Naive thymus-derived CD4-positive, alpha-beta T cell (primary cell): ENCODE data around the gene RAB42. TPM values are rescaled to one million over a fixed set of nuclear protein-coding genes. Genes with fewer than 3 reads are reported as not detected.
"Not testable (repeated sequence)": the region's sequence is repeated elsewhere in the genome, so short reads cannot be mapped to it uniquely, and the experiment has no call there.

Source experiments
- ATAC-seq: fragments of 150-1000 bp; cut with Tn5 transposase; 2 replicates; pipeline ENCODE4 v1.10.0; 2021; ENCODE audit warnings: mild to moderate bottlenecking, moderate library complexity
- CTCF ChIA-PET: fragments of 350-600 bp; sonication (Branson Sonifier 250); formaldehyde crosslinking; loops from one replicate; lab custom pipeline; 2021; ENCODE audit warnings: antibody characterized with exemption; lab: Charles Lee
- POLR2A ChIA-PET: fragments of 350-600 bp; sonication (Branson Sonifier 250); formaldehyde crosslinking; loops from one replicate; lab custom pipeline; 2021; ENCODE audit warnings: antibody characterized with exemption, inconsistent platforms; lab: Charles Lee
- DNase-seq, 9 donors: peaks; one replicate each; pipeline versions ENCODE4 v3.0.0 to v3.0.0-alpha.2; 2020 to 2022; ENCODE audit warnings: mixed read lengths in 1 of 9
- H3K27ac ChIP-seq: one replicate; pipeline ENCODE4 v1.7.0; 2013; ENCODE audit warnings: mild to moderate bottlenecking, low read depth, low read length, moderate library complexity
- H3K27me3 ChIP-seq, 2 donors: one replicate each; pipeline ENCODE4 v1.7.0; 2013; ENCODE audit warnings: low read length in 2 of 2, mild to moderate bottlenecking in 2 of 2, moderate library complexity in 2 of 2; ENCODE audit not compliant: control insufficient read depth in 2 of 2, insufficient read depth in 2 of 2
- H3K36me3 ChIP-seq, 3 experiments: 1 replicate in 2 of 3; 2 replicates in 1 of 3; pipeline ENCODE4 v1.7.0; 2013; ENCODE audit warnings: low read length in 3 of 3, mild to moderate bottlenecking in 3 of 3, moderate library complexity in 1 of 3; ENCODE audit not compliant: insufficient read depth in 3 of 3, control insufficient read depth in 2 of 3
- H3K4me1 ChIP-seq, 2 donors: one replicate each; pipeline ENCODE4 v1.7.0; 2013; ENCODE audit warnings: low read length in 2 of 2, mild to moderate bottlenecking in 2 of 2, moderate library complexity in 1 of 2; ENCODE audit not compliant: control insufficient read depth in 2 of 2, insufficient read depth in 2 of 2
- H3K4me3 ChIP-seq: 2 replicates; pipeline ENCODE4 v1.7.0; 2013; ENCODE audit warnings: mild to moderate bottlenecking, low read length
- H3K9me3 ChIP-seq, 3 experiments: 1 replicate in 2 of 3; 2 replicates in 1 of 3; pipeline ENCODE4 v1.7.0; 2013; ENCODE audit warnings: low read length in 3 of 3; ENCODE audit not compliant: control insufficient read depth in 2 of 3
- H3K27ac Mint-ChIP-seq, 9 donors: one replicate each; pipeline ENCODE4 v1.8.0; 2020 to 2022; ENCODE audit warnings: mixed read lengths in 9 of 9, mild to moderate bottlenecking in 8 of 9, moderate library complexity in 5 of 9, inconsistent platforms in 2 of 9
- H3K27me3 Mint-ChIP-seq, 5 donors: one replicate each; pipeline ENCODE4 v1.8.0; 2021 to 2022; ENCODE audit warnings: mixed read lengths in 5 of 5, mild to moderate bottlenecking in 1 of 5
- H3K36me3 Mint-ChIP-seq, 5 donors: one replicate each; pipeline ENCODE4 v1.8.0; 2020 to 2022; ENCODE audit warnings: mixed read lengths in 5 of 5, mild to moderate bottlenecking in 3 of 5, inconsistent platforms in 1 of 5
- H3K4me1 Mint-ChIP-seq, 7 donors: one replicate each; pipeline ENCODE4 v1.8.0; 2020 to 2022; ENCODE audit warnings: mixed read lengths in 7 of 7, mild to moderate bottlenecking in 3 of 7, inconsistent platforms in 1 of 7
- H3K4me3 Mint-ChIP-seq, 10 donors: one replicate each; pipeline ENCODE4 v1.8.0; 2020 to 2022; ENCODE audit warnings: mild to moderate bottlenecking in 10 of 10, mixed read lengths in 10 of 10, moderate library complexity in 6 of 10, inconsistent platforms in 2 of 10
- H3K9me3 Mint-ChIP-seq, 11 donors: one replicate each; pipeline ENCODE4 v1.8.0; 2020 to 2022; ENCODE audit warnings: mixed read lengths in 11 of 11, mild to moderate bottlenecking in 4 of 11, inconsistent platforms in 1 of 11, moderate library complexity in 1 of 11
- intact Hi-C, 2 donors: fragments of 100-400 bp; cut with micrococcal nuclease; formaldehyde crosslinking; loops; one replicate each; pipeline ENCODE4 v1.15.1; 2023
- polyA plus RNA-seq, 2 donors: library from polyadenylated mRNA; unstranded; fragments of 300-500 nt; fragmentation: Illumina TruSeq; gene quantifications; one replicate each; pipeline ENCODE4 v1.2.3, GENCODE V29; 2021
- total RNA-seq, 6 experiments: library from RNA in 5 of 6; stranded (reverse) in 5 of 6; gene quantifications; 1 replicate in 5 of 6; 2 replicates in 1 of 6; pipeline ENCODE4 v1.2.3 and lab custom pipeline; 2021 to 2026

RAB42 gene
- total and polyA plus RNA-seq, 7 experiments from 2014 or later, result 1.1 to 1.2 TPM; not detected in 5

- intact Hi-C loops, H3K27me3 ChIP-seq, POLR2A ChIA-PET, CTCF ChIA-PET, H3K27ac ChIP-seq, DNase-seq, H3K9me3 Mint-ChIP-seq, H3K4me3 ChIP-seq, H3K4me1 Mint-ChIP-seq, ATAC-seq, H3K9me3 ChIP-seq, H3K4me1 ChIP-seq, H3K4me3 Mint-ChIP-seq, H3K27me3 Mint-ChIP-seq, H3K27ac Mint-ChIP-seq: not testable (repeated sequence)
- H3K36me3 ChIP-seq, result peaks cover 0 to 59% (median 9%) of the 10 kb centered on the region in 3 experiments
- H3K36me3 Mint-ChIP-seq, result peaks cover 0 to 36% (median 15%) of the 10 kb centered on the region in 5 donors
These were observed 19.2 kb upstream of the RAB42 start for GRCh38 chr1:28572891-28573290.

- H3K4me1 Mint-ChIP-seq, result peaks cover 2 to 13% (median 8%) of the 10 kb centered on the region in 7 donors
- no peak for DNase-seq
- H3K36me3 ChIP-seq, result peaks cover 0 to 59% (median 15%) of the 10 kb centered on the region in 3 experiments
- H3K36me3 Mint-ChIP-seq, result peaks cover 0 to 36% (median 15%) of the 10 kb centered on the region in 5 donors
- intact Hi-C loops, result no loop called here
- POLR2A ChIA-PET, result no interaction called here
- no peaks in the 10 kb centered on the region for H3K9me3 ChIP-seq
- no peaks in the 10 kb centered on the region for H3K27me3 Mint-ChIP-seq
- no peak overlapping the region for H3K4me3 ChIP-seq
- no peak overlapping the region for H3K4me3 Mint-ChIP-seq
- no peaks in the 10 kb centered on the region for H3K4me1 ChIP-seq
- no peak overlapping the region for H3K27ac ChIP-seq
- CTCF ChIA-PET, result no interaction called here
- H3K27ac Mint-ChIP-seq, result no peak overlapping the region
- no peaks in the 10 kb centered on the region for H3K9me3 Mint-ChIP-seq
- no peaks in the 10 kb centered on the region for H3K27me3 ChIP-seq
- no peak for ATAC-seq
These were observed 18.5 kb upstream of the RAB42 start for GRCh38 chr1:28573564-28573963.

- intact Hi-C loops, result no loop called here
- ChIA-PET CTCF (interaction anchor here (0.5 kb wide), 1 partner anchor 12 kb away, joined by 3 read pairs; no protein-coding TSS in a partner anchor), POLR2A (interaction anchor here (0.7 to 7.3 kb wide), 5 partner anchors 25 to 71 kb away, joined by 3 to 106 read pairs (median 5); partner anchors contain the start of genes RCC1 and RNU11)
- no peak for ATAC-seq
- DNase-seq, result no peak
- Mint-ChIP-seq H3K27me3 (no peaks in the 10 kb centered on the region), H3K4me1 (peaks cover 18 to 39% (median 29%) of the 10 kb centered on the region in 7 donors), H3K27ac (peak overlapping the region in 4 of 9 donors; percentile 8 to 62 (median 47)), H3K4me3 (no peak overlapping the region), H3K9me3 (peaks cover 0 to 4% (median 0%) of the 10 kb centered on the region in 11 donors), H3K36me3 (peaks cover 0 to 38% (median 27%) of the 10 kb centered on the region in 5 donors)
- no peak overlapping the region for H3K4me3 ChIP-seq
- peaks cover 11 to 55% (median 26%) of the 10 kb centered on the region in 3 experiments for H3K36me3 ChIP-seq
- no peaks in the 10 kb centered on the region for H3K9me3 ChIP-seq
- no peak overlapping the region for H3K27ac ChIP-seq
- H3K4me1 ChIP-seq, result peaks cover 19 to 20% of the 10 kb centered on the region in 2 donors
- no peaks in the 10 kb centered on the region for H3K27me3 ChIP-seq
These were observed 14.9 kb upstream of the RAB42 start for GRCh38 chr1:28577052-28577678.

- peak overlapping the region in 6 of 9 donors; percentile 11 to 73 (median 42) for H3K27ac Mint-ChIP-seq
- intact Hi-C loops, result no loop called here
- peak overlapping the region in 2 of 10 donors; percentile 16 to 39 for H3K4me3 Mint-ChIP-seq
- H3K4me3 ChIP-seq, result no peak overlapping the region
- H3K9me3 ChIP-seq, result no peaks in the 10 kb centered on the region
- ATAC-seq (no peak), DNase-seq (no peak)
- H3K27me3 ChIP-seq, result no peaks in the 10 kb centered on the region
- POLR2A ChIA-PET, result interaction anchor here (0.7 to 7.3 kb wide), 6 partner anchors 19 to 70 kb away, joined by 3 to 109 read pairs (median 20); partner anchors contain the start of genes RCC1, RNU11 and TRNAU1AP
- H3K36me3 Mint-ChIP-seq, result peaks cover 0 to 38% (median 27%) of the 10 kb centered on the region in 5 donors
- H3K4me1 ChIP-seq, result peaks cover 20 to 23% of the 10 kb centered on the region in 2 donors
- CTCF ChIA-PET, result no interaction called here
- H3K4me1 Mint-ChIP-seq, result peaks cover 20 to 44% (median 34%) of the 10 kb centered on the region in 7 donors
- H3K27ac ChIP-seq, result no peak overlapping the region
- H3K9me3 Mint-ChIP-seq, result peaks cover 0 to 4% (median 0%) of the 10 kb centered on the region in 11 donors
- no peaks in the 10 kb centered on the region for H3K27me3 Mint-ChIP-seq
- H3K36me3 ChIP-seq, result peaks cover 11 to 54% (median 26%) of the 10 kb centered on the region in 3 experiments
These were observed 14.1 kb upstream of the RAB42 start for GRCh38 chr1:28577738-28578536.

GRCh38 chr1:28578696-28579218, 13.3 kb upstream of the RAB42 start:
- Histone ChIP-seq H3K27me3 (no peaks in the 10 kb centered on the region), H3K4me3 (no peak overlapping the region), H3K9me3 (no peaks in the 10 kb centered on the region), H3K27ac (no peak overlapping the region), H3K4me1 (peaks cover 20 to 23% of the 10 kb centered on the region in 2 donors), H3K36me3 (peaks cover 11 to 51% (median 26%) of the 10 kb centered on the region in 3 experiments)
- peaks cover 0 to 38% (median 27%) of the 10 kb centered on the region in 5 donors for H3K36me3 Mint-ChIP-seq
- ATAC-seq (no peak), DNase-seq (no peak)
- CTCF ChIA-PET, result no interaction called here
- H3K9me3 Mint-ChIP-seq, result peaks cover 0 to 4% (median 0%) of the 10 kb centered on the region in 11 donors
- POLR2A ChIA-PET, result interaction anchor here (0.5 to 7.3 kb wide), 10 partner anchors 8 to 157 kb away, joined by 3 to 109 read pairs (median 12); partner anchors contain the start of genes GMEB1, RCC1, RNU11 and TAF12
- no peaks in the 10 kb centered on the region for H3K27me3 Mint-ChIP-seq
- intact Hi-C loops, result no loop called here
- H3K4me3 Mint-ChIP-seq, result peak overlapping the region in 6 of 10 donors; percentile 15 to 94 (median 31)
- peak overlapping the region in 5 of 9 donors; percentile 46 to 73 (median 56) for H3K27ac Mint-ChIP-seq
- peaks cover 22 to 48% (median 37%) of the 10 kb centered on the region in 7 donors for H3K4me1 Mint-ChIP-seq

GRCh38 chr1:28579401-28579800, 12.7 kb upstream of the RAB42 start:
- Histone ChIP-seq H3K9me3 (no peaks in the 10 kb centered on the region), H3K36me3 (peaks cover 11 to 48% (median 26%) of the 10 kb centered on the region in 3 experiments), H3K4me1 (peaks cover 20 to 23% of the 10 kb centered on the region in 2 donors), H3K27me3 (no peaks in the 10 kb centered on the region), H3K4me3 (no peak overlapping the region), H3K27ac (peak overlapping the region; percentile 84)
- peaks cover 0 to 38% (median 27%) of the 10 kb centered on the region in 5 donors for H3K36me3 Mint-ChIP-seq
- no peaks in the 10 kb centered on the region for H3K27me3 Mint-ChIP-seq
- peak overlapping the region; percentile 94 to 99 (median 97) for H3K4me3 Mint-ChIP-seq
- intact Hi-C loops, result no loop called here
- POLR2A ChIA-PET, result interaction anchor here (0.5 to 7.3 kb wide), 16 partner anchors 9 to 1378 kb away, joined by 3 to 109 read pairs (median 4); partner anchors contain the start of genes GMEB1, MED18, RCC1 and RNU11
- no peak for ATAC-seq
- peaks cover 22 to 48% (median 37%) of the 10 kb centered on the region in 7 donors for H3K4me1 Mint-ChIP-seq
- CTCF ChIA-PET, result interaction anchor here (1.0 kb wide), 1 partner anchor 298 kb away, joined by 3 read pairs; no protein-coding TSS in a partner anchor
- peak overlapping the region; percentile 65 to 96 (median 85) for H3K27ac Mint-ChIP-seq
- H3K9me3 Mint-ChIP-seq, result peaks cover 0 to 4% (median 0%) of the 10 kb centered on the region in 11 donors
- DNase-seq, result no peak
